Keratinocyte (primary cell): ENCODE results near the gene PRKAR1B. TPM values are rescaled to one million over a fixed set of nuclear protein-coding genes. Genes with fewer than 3 reads are reported as not detected.

ENCODE experiments used
- DNase-seq: peaks from one replicate; pipeline ENCODE4 v3.0.0-alpha.2; 2011; ENCODE audit warnings: low read depth, missing footprints, low spot score
- FAIRE-seq: peaks from 2 replicates; lab custom pipeline; 2011; peaks lifted over from hg19 to GRCh38; lab: Jason Lieb, UNC
- H2AFZ ChIP-seq: 2 replicates; pipeline ENCODE4 v1.6.0; 2012; ENCODE audit warnings: low read length, control low read depth, inconsistent platforms; ENCODE audit not compliant: control insufficient read depth
- H3K27ac ChIP-seq: 2 replicates; pipeline ENCODE4 v1.5.1; 2011; ENCODE audit warnings: low read length; ENCODE audit not compliant: control insufficient read depth, insufficient read depth
- H3K27me3 ChIP-seq: 3 replicates; pipeline ENCODE4 v1.6.0; 2011; ENCODE audit warnings: low read length; ENCODE audit not compliant: control insufficient read depth, insufficient read depth; ENCODE audit errors: extremely low read depth
- H3K36me3 ChIP-seq, 2 experiments: 2 replicates in 1 of 2; 3 replicates in 1 of 2; pipeline ENCODE4 v1.5.1; 2011; ENCODE audit warnings: low read length in 2 of 2, mild to moderate bottlenecking in 1 of 2; ENCODE audit not compliant: control insufficient read depth in 2 of 2, insufficient read depth in 2 of 2; ENCODE audit errors: extremely low read depth in 1 of 2
- H3K4me1 ChIP-seq: 3 replicates; pipeline ENCODE4 v1.5.1; 2011; ENCODE audit warnings: low read length; ENCODE audit not compliant: control insufficient read depth, insufficient read depth; ENCODE audit errors: extremely low read depth
- H3K4me2 ChIP-seq: 3 replicates; pipeline ENCODE4 v1.6.0; 2011; ENCODE audit warnings: low read depth, low read length; ENCODE audit not compliant: control insufficient read depth, insufficient read depth; ENCODE audit errors: extremely low read depth
- H3K4me3 ChIP-seq, 3 experiments: fragments of 200-600 bp in 1 of 3; sonication (generic) in 1 of 3; 2 replicates in 2 of 3; 3 replicates in 1 of 3; pipeline ENCODE4 v1.5.1; 2011 to 2016; ENCODE audit warnings: low read length in 3 of 3, mild to moderate bottlenecking in 3 of 3, control low read depth in 2 of 3, inconsistent platforms in 1 of 3, low read depth in 1 of 3, mixed read lengths in 1 of 3, mixed run types in 1 of 3, moderate library complexity in 1 of 3; ENCODE audit not compliant: control insufficient read depth in 2 of 3, insufficient read depth in 2 of 3; ENCODE audit errors: extremely low read depth in 1 of 3
- H3K79me2 ChIP-seq: 2 replicates; pipeline ENCODE4 v1.6.0; 2012; ENCODE audit warnings: low read length; ENCODE audit not compliant: control insufficient read depth, insufficient read depth
- H3K9ac ChIP-seq: 3 replicates; pipeline ENCODE4 v1.6.0; 2011; ENCODE audit warnings: low read length; ENCODE audit not compliant: control insufficient read depth, insufficient read depth; ENCODE audit errors: extremely low read depth
- H3K9me1 ChIP-seq: 3 replicates; pipeline ENCODE4 v1.6.0; 2011; ENCODE audit warnings: low read length; ENCODE audit not compliant: control insufficient read depth, insufficient read depth; ENCODE audit errors: extremely low read depth
- H3K9me3 ChIP-seq: 2 replicates; pipeline ENCODE4 v1.5.1; 2012; ENCODE audit warnings: low read depth, low read length; ENCODE audit not compliant: control insufficient read depth
- H4K20me1 ChIP-seq: 3 replicates; pipeline ENCODE4 v1.6.0; 2011; ENCODE audit warnings: low read length; ENCODE audit not compliant: control insufficient read depth, insufficient read depth; ENCODE audit errors: extremely low read depth
- EZH2 ChIP-seq: IDR thresholded peaks from one replicate; pipeline ENCODE4 v1.6.1; 2012; ENCODE audit warnings: inconsistent platforms, mild to moderate bottlenecking, low read length, moderate library complexity
- dilution Hi-C: fragments of 300-500 bp; cut with MboI; formaldehyde crosslinking; loops from one replicate; pipeline ENCODE4 v1.7.0; 2020; ENCODE audit warnings: low sequenced_read_pairs; ENCODE audit not compliant: extremely low pct_ligation_motif_present
- polyA plus RNA-seq, 5 experiments: library from polyadenylated mRNA; depleted of rRNA in 3 of 5; stranded (reverse) in 3 of 5; stranded (forward) in 1 of 5; unstranded in 1 of 5; fragments of >200 nt; gene quantifications; 1 replicate in 1 of 5; 2 replicates in 3 of 5; 3 replicates in 1 of 5; pipeline versions ENCODE4 v1.2.1 to v1.2.3, GENCODE V29; 2011 to 2012; ENCODE audit warnings: missing spikeins in 2 of 5, low read depth in 1 of 5, low replicate concordance in 1 of 5
- TF ChIP-seq, protein P1 (sequence below), 3 experiments: IDR thresholded peaks in 1 of 3; conservative IDR thresholded peaks in 1 of 3; optimal IDR thresholded peaks in 1 of 3; 2 replicates in 2 of 3; 3 replicates in 1 of 3; pipeline versions ENCODE3 to v1.5.1; 2011; ENCODE audit warnings: low read length in 3 of 3, mild to moderate bottlenecking in 3 of 3, moderate library complexity in 2 of 3, control low read depth in 1 of 3, inconsistent platforms in 1 of 3; ENCODE audit not compliant: insufficient read depth in 2 of 3; ENCODE audit errors: extremely low read depth in 1 of 3

PRKAR1B gene
- polyA plus RNA-seq, 1 donor (not counting 4 experiments of a cell fraction or from before 2014, with no cell fraction given): 10.8 TPM

DNA sequence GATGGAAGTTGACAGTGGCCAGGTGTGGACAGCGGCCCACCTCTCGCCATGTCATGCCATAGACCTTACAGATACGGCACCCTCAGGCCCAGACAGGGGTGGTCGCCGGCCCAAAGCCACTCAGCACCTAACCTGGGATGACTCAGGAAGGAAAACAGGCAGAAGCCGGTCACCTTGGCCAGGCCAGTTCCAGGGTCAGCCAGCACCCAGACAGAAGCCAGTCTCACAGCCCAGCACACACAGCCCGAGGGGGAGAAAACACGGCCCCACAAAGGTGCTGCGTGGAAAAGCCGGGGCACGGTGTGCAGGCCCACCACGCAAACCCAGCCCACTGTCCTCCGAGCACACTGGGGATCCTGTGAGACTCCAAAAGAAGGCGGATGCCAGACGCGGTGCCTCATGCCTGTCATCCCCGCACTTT, 95.8 kb downstream of the PRKAR1B start:
- Histone ChIP-seq H3K4me1 (no peaks in the 10 kb centered on the region), H3K9me3 (no peaks in the 10 kb centered on the region), H3K9ac (no peak overlapping the region), H2AFZ (no peak overlapping the region), H3K27me3 (no peaks in the 10 kb centered on the region), H3K79me2 (no peaks in the 10 kb centered on the region), H3K4me3 (no peak overlapping the region), H3K4me2 (no peak overlapping the region), H3K36me3 (no peaks in the 10 kb centered on the region), H3K27ac (no peak overlapping the region), H3K9me1 (no peaks in the 10 kb centered on the region), H4K20me1 (no peaks in the 10 kb centered on the region)
- FAIRE-seq: no peak
- dilution Hi-C loops: no loop called here
- no peak for DNase-seq
- TF ChIP-seq EZH2: no peak
- TF ChIP-seq, protein P1, sequence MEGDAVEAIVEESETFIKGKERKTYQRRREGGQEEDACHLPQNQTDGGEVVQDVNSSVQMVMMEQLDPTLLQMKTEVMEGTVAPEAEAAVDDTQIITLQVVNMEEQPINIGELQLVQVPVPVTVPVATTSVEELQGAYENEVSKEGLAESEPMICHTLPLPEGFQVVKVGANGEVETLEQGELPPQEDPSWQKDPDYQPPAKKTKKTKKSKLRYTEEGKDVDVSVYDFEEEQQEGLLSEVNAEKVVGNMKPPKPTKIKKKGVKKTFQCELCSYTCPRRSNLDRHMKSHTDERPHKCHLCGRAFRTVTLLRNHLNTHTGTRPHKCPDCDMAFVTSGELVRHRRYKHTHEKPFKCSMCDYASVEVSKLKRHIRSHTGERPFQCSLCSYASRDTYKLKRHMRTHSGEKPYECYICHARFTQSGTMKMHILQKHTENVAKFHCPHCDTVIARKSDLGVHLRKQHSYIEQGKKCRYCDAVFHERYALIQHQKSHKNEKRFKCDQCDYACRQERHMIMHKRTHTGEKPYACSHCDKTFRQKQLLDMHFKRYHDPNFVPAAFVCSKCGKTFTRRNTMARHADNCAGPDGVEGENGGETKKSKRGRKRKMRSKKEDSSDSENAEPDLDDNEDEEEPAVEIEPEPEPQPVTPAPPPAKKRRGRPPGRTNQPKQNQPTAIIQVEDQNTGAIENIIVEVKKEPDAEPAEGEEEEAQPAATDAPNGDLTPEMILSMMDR (optimal IDR thresholded peaks at IDR 0.05 in 1 of 3, IDR thresholded peaks at IDR 0.05 in 1 of 3, conservative IDR thresholded peaks at IDR 0.05 in 1 of 3; ENCODE audit: extremely low read depth in 1 of 3, insufficient read depth in 2 of 3, low read length in 3 of 3): no peak

DNA sequence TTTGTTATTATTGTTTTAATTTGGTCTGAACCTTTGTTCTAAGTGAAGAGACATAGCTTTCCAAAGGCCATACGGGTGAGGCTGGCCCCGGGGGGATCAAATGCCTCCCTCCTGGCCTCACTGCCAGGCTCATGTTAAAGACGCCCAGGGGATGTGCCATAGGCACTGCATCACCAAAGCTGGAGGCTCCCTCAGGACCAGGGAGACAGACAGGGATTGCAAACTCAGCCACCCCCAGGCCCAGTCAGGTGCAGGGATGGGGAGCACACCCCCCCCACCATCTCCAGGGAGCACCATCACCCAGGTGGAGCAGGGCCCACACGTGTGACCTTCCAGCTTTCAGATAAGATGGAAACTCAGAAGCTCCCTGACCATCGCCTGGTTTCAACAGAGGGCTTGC, 96.5 kb downstream of the PRKAR1B start:
- H3K27me3 ChIP-seq: no peaks in the 10 kb centered on the region
- H3K27ac ChIP-seq: no peak overlapping the region
- H3K9me3 ChIP-seq: no peaks in the 10 kb centered on the region
- FAIRE-seq (no peak), DNase-seq (no peak)
- H3K4me1 ChIP-seq: no peaks in the 10 kb centered on the region
- no peak overlapping the region for H3K9ac ChIP-seq
- no peaks in the 10 kb centered on the region for H3K36me3 ChIP-seq
- no peaks in the 10 kb centered on the region for H3K9me1 ChIP-seq
- no peak overlapping the region for H2AFZ ChIP-seq
- no peak overlapping the region for H3K4me3 ChIP-seq
- no peaks in the 10 kb centered on the region for H3K79me2 ChIP-seq
- H4K20me1 ChIP-seq: no peaks in the 10 kb centered on the region
- no peak for TF ChIP-seq EZH2
- TF ChIP-seq, protein P1 (optimal IDR thresholded peaks at IDR 0.05 in 1 of 3, IDR thresholded peaks at IDR 0.05 in 1 of 3, conservative IDR thresholded peaks at IDR 0.05 in 1 of 3; ENCODE audit: extremely low read depth in 1 of 3, insufficient read depth in 2 of 3, low read length in 3 of 3): no peak
- dilution Hi-C loops: no loop called here
- H3K4me2 ChIP-seq: no peak overlapping the region
